SK-N-SH treated with all-trans-retinoic acid at 6 μM for 48 hours (cell line): ENCODE data around the gene TUBGCP2.

Source experiments
- ATAC-seq: fragments of 200-7000 bp; cut with Tn5 transposase; 3 replicates; pipeline ENCODE4 v1.9.1; 2020; ENCODE audit warnings: mild to moderate bottlenecking, moderate library complexity
- ARNTL ChIP-seq: fragments of 450-650 bp; formaldehyde crosslinking; IDR thresholded peaks from 2 replicates; pipeline ENCODE4 v1.5.0; 2020; ENCODE audit warnings: low read depth, mild to moderate bottlenecking, moderate library complexity, borderline replicate concordance
- BACH2 ChIP-seq: fragments of 250-450 bp; sonication (Bioruptor Pico); IDR thresholded peaks from 2 replicates; pipeline ENCODE4 v1.9.0; 2021; ENCODE audit warnings: mild to moderate bottlenecking, borderline replicate concordance
- CSDC2 ChIP-seq: fragments of 250-450 bp; sonication (Bioruptor Pico); IDR thresholded peaks from 2 replicates; pipeline ENCODE4 v1.5.0; 2020; ENCODE audit warnings: mild to moderate bottlenecking, moderate library complexity
- ESRRG ChIP-seq: fragments of 250-450 bp; sonication (Bioruptor Pico); IDR thresholded peaks from 2 replicates; pipeline ENCODE4 v1.6.1; 2021; ENCODE audit warnings: mild to moderate bottlenecking
- GLIS3 ChIP-seq: fragments of 250-450 bp; sonication (Bioruptor Pico); IDR thresholded peaks from 2 replicates; pipeline ENCODE4 v1.5.0; 2020; ENCODE audit warnings: mild to moderate bottlenecking, moderate library complexity
- ISL1 ChIP-seq: fragments of 250-450 bp; sonication (Bioruptor Pico); IDR thresholded peaks from 2 replicates; pipeline ENCODE4 v2.1.2; 2022; ENCODE audit warnings: mild to moderate bottlenecking, moderate library complexity
- PPARA ChIP-seq: fragments of 250-450 bp; sonication (Bioruptor Pico); IDR thresholded peaks from 2 replicates; pipeline ENCODE4 v1.5.0; 2020; ENCODE audit warnings: mild to moderate bottlenecking, borderline replicate concordance
- SNAI2 ChIP-seq: fragments of 250-450 bp; sonication (Bioruptor Pico); IDR thresholded peaks from 2 replicates; pipeline ENCODE4 v1.5.0; 2020; ENCODE audit warnings: mild to moderate bottlenecking, moderate library complexity
- TCF4 ChIP-seq: fragments of 250-450 bp; sonication (Bioruptor Pico); IDR thresholded peaks from 2 replicates; pipeline ENCODE4 v1.8.0; 2021; ENCODE audit warnings: mild to moderate bottlenecking, moderate library complexity, borderline replicate concordance
- TOX ChIP-seq: fragments of 250-450 bp; sonication (Bioruptor Pico); IDR thresholded peaks from 2 replicates; pipeline ENCODE4 v1.8.0; 2021; ENCODE audit warnings: mild to moderate bottlenecking, moderate library complexity, borderline replicate concordance
- TSHZ2 ChIP-seq: fragments of 250-450 bp; sonication (Bioruptor Pico); IDR thresholded peaks from 2 replicates; pipeline ENCODE4 v1.5.0; 2020; ENCODE audit warnings: mild to moderate bottlenecking, moderate library complexity
- ZC3H10 ChIP-seq: fragments of 250-450 bp; sonication (Bioruptor Pico); IDR thresholded peaks from 2 replicates; pipeline ENCODE4 v1.5.1; 2021; ENCODE audit warnings: mild to moderate bottlenecking, moderate library complexity
- ZFP3 ChIP-seq: fragments of 250-450 bp; sonication (Bioruptor Pico); IDR thresholded peaks from 2 replicates; pipeline ENCODE4 v1.5.0; 2020; ENCODE audit warnings: mild to moderate bottlenecking, moderate library complexity
- ZFP30 ChIP-seq: fragments of 450-650 bp; formaldehyde crosslinking; IDR thresholded peaks from 2 replicates; pipeline ENCODE4 v1.5.0; 2022; ENCODE audit warnings: mild to moderate bottlenecking, moderate library complexity
- ZNF565 ChIP-seq: fragments of 450-650 bp; formaldehyde crosslinking; conservative IDR thresholded peaks from 2 replicates; pipeline ENCODE4 v1.5.0; 2020; ENCODE audit warnings: low read depth, mild to moderate bottlenecking, moderate library complexity
- ZNF70 ChIP-seq: fragments of 450-650 bp; formaldehyde crosslinking; IDR thresholded peaks from 2 replicates; pipeline ENCODE4 v1.5.0; 2020; ENCODE audit warnings: mild to moderate bottlenecking, moderate library complexity
- ZNF8 ChIP-seq: fragments of 450-650 bp; formaldehyde crosslinking; IDR thresholded peaks from 2 replicates; pipeline ENCODE4 v1.5.0; 2020; ENCODE audit warnings: mild to moderate bottlenecking, moderate library complexity
- TF ChIP-seq, protein P1 (sequence below): fragments of 250-450 bp; sonication (Bioruptor Pico); IDR thresholded peaks from 2 replicates; pipeline ENCODE4 v1.5.1; 2021; ENCODE audit warnings: mild to moderate bottlenecking, moderate library complexity
- TF ChIP-seq, protein P2 (sequence below): fragments of 250-450 bp; sonication (Bioruptor Pico); IDR thresholded peaks from 2 replicates; pipeline ENCODE4 v1.8.0; 2020; ENCODE audit warnings: mild to moderate bottlenecking, moderate library complexity, borderline replicate concordance

Gene TUBGCP2

GRCh38 chr10:133294189-133294588 lies 14.5 kb downstream of the TUBGCP2 start:
- TF ChIP-seq ZNF565: no peak
- TF ChIP-seq ZFP3: no peak
- TF ChIP-seq, protein P1, sequence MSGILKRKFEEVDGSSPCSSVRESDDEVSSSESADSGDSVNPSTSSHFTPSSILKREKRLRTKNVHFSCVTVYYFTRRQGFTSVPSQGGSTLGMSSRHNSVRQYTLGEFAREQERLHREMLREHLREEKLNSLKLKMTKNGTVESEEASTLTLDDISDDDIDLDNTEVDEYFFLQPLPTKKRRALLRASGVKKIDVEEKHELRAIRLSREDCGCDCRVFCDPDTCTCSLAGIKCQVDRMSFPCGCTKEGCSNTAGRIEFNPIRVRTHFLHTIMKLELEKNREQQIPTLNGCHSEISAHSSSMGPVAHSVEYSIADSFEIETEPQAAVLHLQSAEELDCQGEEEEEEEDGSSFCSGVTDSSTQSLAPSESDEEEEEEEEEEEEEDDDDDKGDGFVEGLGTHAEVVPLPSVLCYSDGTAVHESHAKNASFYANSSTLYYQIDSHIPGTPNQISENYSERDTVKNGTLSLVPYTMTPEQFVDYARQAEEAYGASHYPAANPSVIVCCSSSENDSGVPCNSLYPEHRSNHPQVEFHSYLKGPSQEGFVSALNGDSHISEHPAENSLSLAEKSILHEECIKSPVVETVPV (CRISPR knock-in tag): no peak
- TF ChIP-seq GLIS3: no peak
- no peak for TF ChIP-seq TSHZ2
- TF ChIP-seq SNAI2 (CRISPR knock-in tag): no peak
- TF ChIP-seq ZNF8 (CRISPR knock-in tag): no peak
- no peak for TF ChIP-seq TCF4 (CRISPR knock-in tag)
- TF ChIP-seq TOX (CRISPR knock-in tag): no peak
- TF ChIP-seq, all 23 proteins: peak for 0
- ATAC-seq: no peak; the same call in 2 of the 3 replicates

DNA sequence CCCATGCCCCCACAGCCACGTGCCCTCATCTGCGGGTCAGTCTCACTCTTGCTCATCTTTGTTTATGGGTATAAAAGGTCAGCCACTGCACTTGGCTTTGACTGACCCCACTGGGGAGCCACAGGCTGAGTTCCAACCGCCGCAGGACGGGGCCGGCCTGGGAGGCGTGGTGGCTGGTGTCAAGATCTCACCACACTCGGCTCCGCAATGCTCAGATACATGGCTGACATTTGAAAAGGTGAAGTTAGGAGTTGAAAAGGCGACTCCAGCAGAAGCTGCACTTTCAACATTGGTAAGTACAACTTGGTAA lies 14.9 kb downstream of the TUBGCP2 start:
- TF ChIP-seq TCF4 (CRISPR knock-in tag) (no peak), PPARA (CRISPR knock-in tag) (no peak), TSHZ2 (no peak), ESRRG (CRISPR knock-in tag) (no peak), BACH2 (CRISPR knock-in tag) (no peak), ARNTL (no peak), SNAI2 (CRISPR knock-in tag) (no peak), ZNF565 (no peak), ZNF8 (CRISPR knock-in tag) (no peak)
- TF ChIP-seq, protein P1 (CRISPR knock-in tag): no peak
- TF ChIP-seq, protein P2, sequence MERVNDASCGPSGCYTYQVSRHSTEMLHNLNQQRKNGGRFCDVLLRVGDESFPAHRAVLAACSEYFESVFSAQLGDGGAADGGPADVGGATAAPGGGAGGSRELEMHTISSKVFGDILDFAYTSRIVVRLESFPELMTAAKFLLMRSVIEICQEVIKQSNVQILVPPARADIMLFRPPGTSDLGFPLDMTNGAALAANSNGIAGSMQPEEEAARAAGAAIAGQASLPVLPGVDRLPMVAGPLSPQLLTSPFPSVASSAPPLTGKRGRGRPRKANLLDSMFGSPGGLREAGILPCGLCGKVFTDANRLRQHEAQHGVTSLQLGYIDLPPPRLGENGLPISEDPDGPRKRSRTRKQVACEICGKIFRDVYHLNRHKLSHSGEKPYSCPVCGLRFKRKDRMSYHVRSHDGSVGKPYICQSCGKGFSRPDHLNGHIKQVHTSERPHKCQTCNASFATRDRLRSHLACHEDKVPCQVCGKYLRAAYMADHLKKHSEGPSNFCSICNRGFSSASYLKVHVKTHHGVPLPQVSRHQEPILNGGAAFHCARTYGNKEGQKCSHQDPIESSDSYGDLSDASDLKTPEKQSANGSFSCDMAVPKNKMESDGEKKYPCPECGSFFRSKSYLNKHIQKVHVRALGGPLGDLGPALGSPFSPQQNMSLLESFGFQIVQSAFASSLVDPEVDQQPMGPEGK (CRISPR knock-in tag): no peak
- ATAC-seq: no peak; the same call in 2 of the 3 replicates

GRCh38 chr10:133292919-133293809 lies 15.5 kb downstream of the TUBGCP2 start:
- peak; percentile 65 for ATAC-seq
- TF ChIP-seq ZNF8 (CRISPR knock-in tag): no peak
- no peak for TF ChIP-seq BACH2 (CRISPR knock-in tag)
- no peak for TF ChIP-seq ESRRG (CRISPR knock-in tag)
- no peak for TF ChIP-seq TSHZ2
- no peak for TF ChIP-seq ISL1 (CRISPR knock-in tag)
- TF ChIP-seq ZFP30 (CRISPR knock-in tag): no peak
- TF ChIP-seq TCF4 (CRISPR knock-in tag): no peak
- TF ChIP-seq ZC3H10 (CRISPR knock-in tag): no peak
- TF ChIP-seq CSDC2: no peak
- TF ChIP-seq ZNF70 (CRISPR knock-in tag): no peak
- TF ChIP-seq, protein P1 (CRISPR knock-in tag): no peak
- no peak for TF ChIP-seq ZFP3
- no peak for TF ChIP-seq ARNTL
